SH-SY5Y (cell line): Measurements from ENCODE around the gene CCT3.

Experiments
- GATA2 ChIP-seq: IDR thresholded peaks from 2 replicates; pipeline ENCODE4 v1.6.1; 2011; ENCODE audit warnings: mild to moderate bottlenecking, low read depth, low read length
- GATA3 ChIP-seq: IDR thresholded peaks from 2 replicates; pipeline ENCODE4 v1.6.1; 2011; ENCODE audit warnings: low read depth, mild to moderate bottlenecking, low read length, moderate library complexity

GRCh38 chr1:156298852-156299357, 39.2 kb downstream of the CCT3 start, which contains the start of gene VHLL:
- no peak for TF ChIP-seq GATA3
- TF ChIP-seq GATA2: no peak
